ENCODE results near the gene GPR55. TPM values are rescaled to one million over a fixed set of nuclear protein-coding genes. Genes with fewer than 3 reads are reported as not detected.

The GPR55 gene
- total and polyA plus RNA-seq, 5 donors from 2014 or later, result 1.6 to 24.4 (median 4.5) TPM

DNA sequence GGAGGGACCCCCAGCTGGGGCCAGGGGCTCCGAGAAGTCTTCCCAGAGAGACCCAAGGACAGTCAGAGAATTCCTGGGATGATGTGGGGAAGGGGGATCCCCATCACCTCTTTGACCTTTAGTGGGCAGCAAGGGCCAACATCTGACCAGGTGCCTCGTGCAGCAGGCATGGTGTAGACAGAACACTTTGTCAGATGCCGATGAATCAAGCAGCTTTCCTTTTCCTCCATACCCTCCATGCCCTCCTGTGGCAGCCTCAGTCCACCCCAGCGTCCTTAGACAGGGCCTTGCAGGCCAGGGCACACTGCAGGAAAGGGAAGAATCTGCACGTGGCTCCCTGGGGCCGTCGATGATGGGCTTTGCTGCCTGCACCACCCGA lies 26.3 kb downstream of the GPR55 start:
- H3K4me1 ChIP-seq (ENCODE audit: control insufficient read depth, insufficient read depth, low read length, poor library complexity, severe bottlenecking), result peaks cover 6% of the 10 kb centered on the region
- no peaks in the 10 kb centered on the region for H3K27me3 ChIP-seq (ENCODE audit: control insufficient read depth, insufficient read depth, low read length)
- ATAC-seq (ENCODE audit: low read depth in 2 of 2) (no peak), DNase-seq (no peak)
- Mint-ChIP-seq H3K27me3 (peaks cover 4% of the 10 kb centered on the region), H3K9me3 (no peaks in the 10 kb centered on the region), H3K27ac (no peak overlapping the region), H3K4me1 (peaks cover 0 to 6% (median 2%) of the 10 kb centered on the region in 4 donors), H3K4me3 (no peak overlapping the region), H3K36me3 (no peaks in the 10 kb centered on the region)
- no peak overlapping the region for H3K27ac ChIP-seq (ENCODE audit: insufficient read depth, low read length, poor library complexity, severe bottlenecking)
- H3K9me3 ChIP-seq (ENCODE audit: control insufficient read depth in 2 of 2, low read length in 2 of 2), result no peaks in the 10 kb centered on the region
- no peaks in the 10 kb centered on the region for H3K36me3 ChIP-seq (ENCODE audit: control insufficient read depth, insufficient read depth, low read length)
- H3K4me3 ChIP-seq (ENCODE audit: low read depth, low read length), result no peak overlapping the region

DNA sequence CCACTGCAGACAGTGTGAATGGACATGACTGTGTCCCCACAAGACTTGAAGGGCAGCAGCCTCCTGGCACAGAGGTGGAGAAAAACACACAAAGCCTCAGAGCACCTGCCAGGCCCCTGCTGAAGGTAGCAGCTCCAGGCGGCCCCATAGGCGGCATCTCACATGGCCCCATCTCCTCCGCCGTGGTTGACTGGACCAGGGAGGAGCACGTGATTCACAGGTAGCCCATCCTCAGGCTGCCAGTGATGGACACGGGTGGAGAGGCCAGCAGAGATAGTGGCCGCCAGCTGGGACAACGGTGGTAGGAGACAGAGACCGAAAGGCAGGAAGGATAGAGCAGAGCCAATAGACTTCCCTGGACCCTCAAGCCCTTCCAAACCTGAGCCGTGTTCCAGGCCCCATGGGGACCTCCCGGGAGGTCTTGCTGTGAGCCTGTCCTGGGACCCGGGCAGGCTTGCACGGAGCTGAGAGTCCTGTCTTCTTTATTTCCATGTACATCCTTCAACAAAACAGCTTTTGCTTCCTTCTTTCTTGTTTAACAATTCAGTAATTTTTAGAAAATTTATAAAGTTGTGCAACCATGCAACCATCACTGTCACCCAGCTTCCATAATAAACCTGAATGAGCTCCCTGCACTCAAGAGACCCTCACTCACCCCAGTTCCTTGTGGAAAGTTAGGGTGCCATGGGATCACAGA lies 26.9 kb downstream of the GPR55 start:
- peaks cover 4% of the 10 kb centered on the region for H3K27me3 Mint-ChIP-seq

DNA sequence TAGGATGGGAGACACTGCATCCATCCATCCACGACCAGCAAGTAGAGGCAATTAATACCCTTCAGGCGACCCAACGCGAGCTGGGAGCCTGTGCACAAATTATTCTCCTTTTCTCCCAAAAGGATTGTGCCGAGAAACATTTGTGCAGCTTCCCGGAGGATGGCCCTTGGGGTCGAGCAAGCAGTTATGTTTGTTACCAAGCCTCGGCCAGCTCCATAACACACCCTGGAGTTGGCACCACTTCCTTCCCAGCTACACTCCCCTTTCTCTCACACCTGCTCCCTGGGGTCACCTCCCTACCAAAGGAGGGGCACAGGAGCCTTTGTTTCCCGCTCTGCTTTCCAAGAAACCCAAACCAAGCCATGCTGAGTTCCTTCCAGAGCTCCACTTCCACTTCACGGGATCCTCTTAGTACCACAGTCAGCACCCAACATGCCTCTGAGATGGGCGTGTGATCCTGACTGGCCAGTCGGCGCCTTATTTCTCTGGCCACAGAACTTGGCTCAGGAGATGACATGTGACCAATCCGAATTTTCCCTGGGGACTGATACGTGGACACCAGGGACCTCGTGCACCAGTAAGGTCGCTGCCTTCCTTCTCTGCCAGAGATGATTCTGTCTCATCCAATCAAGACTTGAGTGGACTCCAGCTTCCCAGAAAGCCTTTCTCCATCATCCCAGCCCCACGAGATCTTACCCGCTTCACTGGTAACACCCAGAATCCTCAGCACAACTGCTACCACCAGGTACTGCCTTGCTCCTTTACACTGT lies 28.5 kb downstream of the GPR55 start:
- no peak for ATAC-seq (ENCODE audit: low read depth in 2 of 2)
- H3K4me3 ChIP-seq (ENCODE audit: low read depth, low read length), result no peak overlapping the region
- no peak for DNase-seq
- no peaks in the 10 kb centered on the region for H3K27me3 ChIP-seq (ENCODE audit: control insufficient read depth, insufficient read depth, low read length)
- H3K36me3 ChIP-seq (ENCODE audit: control insufficient read depth, insufficient read depth, low read length), result no peaks in the 10 kb centered on the region
- H3K4me1 ChIP-seq (ENCODE audit: control insufficient read depth, insufficient read depth, low read length, poor library complexity, severe bottlenecking), result no peaks in the 10 kb centered on the region
- Mint-ChIP-seq H3K9me3 (no peaks in the 10 kb centered on the region), H3K4me1 (peaks cover 0 to 4% (median 1%) of the 10 kb centered on the region in 4 donors), H3K36me3 (no peaks in the 10 kb centered on the region), H3K27ac (peak overlapping the region in 1 of 3 donors; percentile 32), H3K27me3 (peaks cover 10% of the 10 kb centered on the region), H3K4me3 (no peak overlapping the region)
- H3K27ac ChIP-seq (ENCODE audit: insufficient read depth, low read length, poor library complexity, severe bottlenecking), result no peak overlapping the region
- H3K9me3 ChIP-seq (ENCODE audit: control insufficient read depth in 2 of 2, low read length in 2 of 2), result no peaks in the 10 kb centered on the region

More for the DNA sequence above, 26.9 kb downstream of the GPR55 start:
- H3K4me1 Mint-ChIP-seq, result peaks cover 0 to 6% (median 2%) of the 10 kb centered on the region in 4 donors
- H3K36me3 Mint-ChIP-seq, result no peaks in the 10 kb centered on the region
- Histone ChIP-seq H3K4me1 (ENCODE audit: control insufficient read depth, insufficient read depth, low read length, poor library complexity, severe bottlenecking) (peaks cover 6% of the 10 kb centered on the region), H3K36me3 (ENCODE audit: control insufficient read depth, insufficient read depth, low read length) (no peaks in the 10 kb centered on the region), H3K27me3 (ENCODE audit: control insufficient read depth, insufficient read depth, low read length) (no peaks in the 10 kb centered on the region), H3K27ac (ENCODE audit: insufficient read depth, low read length, poor library complexity, severe bottlenecking) (no peak overlapping the region), H3K4me3 (ENCODE audit: low read depth, low read length) (no peak overlapping the region), H3K9me3 (ENCODE audit: control insufficient read depth in 2 of 2, low read length in 2 of 2) (no peaks in the 10 kb centered on the region)
- H3K27ac Mint-ChIP-seq, result peak overlapping the region in 1 of 3 donors; percentile 36
- ATAC-seq (ENCODE audit: low read depth in 2 of 2) (no peak), DNase-seq (no peak)
- H3K9me3 Mint-ChIP-seq, result no peaks in the 10 kb centered on the region
- no peak overlapping the region for H3K4me3 Mint-ChIP-seq

DNA sequence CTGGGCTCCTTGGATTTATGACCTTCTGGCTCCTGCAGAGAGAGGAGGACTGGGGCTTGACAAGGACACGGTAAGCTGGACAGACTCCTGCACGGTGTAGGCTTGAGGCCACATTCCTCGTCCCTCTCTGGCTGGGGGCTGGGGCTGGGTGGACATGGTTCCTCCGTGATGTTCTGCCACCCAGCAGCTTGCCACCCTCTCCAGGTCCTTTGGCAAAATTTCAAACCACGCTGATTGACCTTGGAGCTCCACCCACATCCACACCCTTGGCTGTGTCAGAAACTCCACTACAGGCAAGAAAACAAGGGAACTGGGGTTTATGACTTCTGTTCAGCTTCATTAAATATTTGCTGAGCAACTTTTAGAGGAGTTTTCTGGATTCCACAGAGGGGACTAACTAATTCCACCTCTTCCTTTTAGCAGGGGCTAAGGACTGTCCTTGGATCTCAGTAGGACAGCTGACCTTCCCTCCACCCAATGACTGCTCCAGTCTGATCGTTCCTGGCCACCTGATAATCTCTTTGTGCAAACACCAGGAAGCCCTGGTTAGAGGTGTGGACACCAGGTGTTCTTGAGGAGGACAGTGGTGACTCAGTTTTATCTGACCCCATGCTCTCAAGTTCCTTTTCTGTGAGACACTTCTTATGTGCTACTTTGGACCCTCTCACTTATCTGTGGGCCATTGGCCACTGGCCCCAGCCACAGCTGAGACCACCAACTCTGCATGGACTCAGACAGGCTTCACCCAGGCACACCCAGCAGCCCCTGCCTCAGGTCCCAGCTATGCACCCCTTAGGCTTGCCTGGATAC lies 29.3 kb downstream of the GPR55 start:
- no peaks in the 10 kb centered on the region for H3K36me3 Mint-ChIP-seq

DNA sequence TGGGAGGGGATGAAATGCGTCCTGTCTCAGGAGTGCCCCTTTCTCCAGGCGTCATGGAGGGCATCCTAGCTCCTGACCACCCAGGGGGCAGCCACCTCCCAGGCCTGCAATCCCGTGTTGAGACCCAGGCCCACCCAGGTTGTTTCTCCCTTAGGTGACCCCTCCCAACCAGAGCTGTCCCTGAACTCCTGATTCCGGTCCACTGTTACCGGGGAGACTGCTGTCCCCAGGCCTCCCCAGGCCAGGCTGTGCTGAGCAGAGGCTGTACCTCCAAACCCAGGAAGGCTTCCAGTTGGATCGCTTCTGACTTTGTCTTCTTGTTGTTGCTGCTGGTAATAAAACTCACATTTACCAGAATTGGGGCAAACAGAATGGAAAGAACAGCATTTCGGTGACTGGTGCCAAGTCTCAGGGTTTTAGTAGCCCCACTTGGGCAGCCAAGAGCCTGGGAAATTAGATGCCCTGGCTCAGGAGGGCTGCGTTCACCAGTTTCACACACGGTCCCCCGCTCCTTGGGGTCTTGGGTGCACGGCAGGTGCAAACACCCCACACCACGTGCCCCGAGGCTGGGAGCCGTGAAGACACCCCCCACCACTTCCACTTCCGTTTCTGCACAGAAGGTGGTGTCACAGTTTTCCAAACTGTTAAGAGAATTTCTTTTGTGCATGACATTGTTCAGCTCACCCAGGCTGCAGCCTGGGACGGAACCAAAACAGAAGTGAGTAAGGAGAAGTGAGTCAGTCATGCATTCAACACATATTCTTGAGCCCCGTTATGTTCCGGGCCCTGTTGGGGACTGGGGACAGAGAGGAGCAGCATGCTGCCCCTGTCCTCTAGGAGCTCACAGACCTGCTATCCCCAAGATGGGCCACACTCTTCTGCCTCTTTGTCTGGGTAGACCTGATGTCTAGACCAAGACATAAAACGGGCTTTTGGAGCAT lies 30.9 kb downstream of the GPR55 start:
- no peaks in the 10 kb centered on the region for H3K9me3 ChIP-seq (ENCODE audit: control insufficient read depth in 2 of 2, low read length in 2 of 2)
- H3K36me3 ChIP-seq (ENCODE audit: control insufficient read depth, insufficient read depth, low read length), result no peaks in the 10 kb centered on the region
- no peaks in the 10 kb centered on the region for H3K9me3 Mint-ChIP-seq
- H3K27ac Mint-ChIP-seq, result no peak overlapping the region
- H3K27ac ChIP-seq (ENCODE audit: insufficient read depth, low read length, poor library complexity, severe bottlenecking), result no peak overlapping the region
- peaks cover under 1% of the 10 kb centered on the region for H3K36me3 Mint-ChIP-seq
- no peaks in the 10 kb centered on the region for H3K27me3 ChIP-seq (ENCODE audit: control insufficient read depth, insufficient read depth, low read length)
- no peaks in the 10 kb centered on the region for H3K4me1 ChIP-seq (ENCODE audit: control insufficient read depth, insufficient read depth, low read length, poor library complexity, severe bottlenecking)
- peaks cover 10% of the 10 kb centered on the region for H3K27me3 Mint-ChIP-seq
- peaks cover 0 to 4% (median 1%) of the 10 kb centered on the region in 4 donors for H3K4me1 Mint-ChIP-seq
- ATAC-seq (ENCODE audit: low read depth in 2 of 2) (peak; percentile 26 to 37), DNase-seq (no peak)
- H3K4me3 Mint-ChIP-seq, result no peak overlapping the region
- H3K4me3 ChIP-seq (ENCODE audit: low read depth, low read length), result no peak overlapping the region

More for the DNA sequence above, 29.3 kb downstream of the GPR55 start:
- Histone ChIP-seq H3K9me3 (ENCODE audit: control insufficient read depth in 2 of 2, low read length in 2 of 2) (no peaks in the 10 kb centered on the region), H3K4me1 (ENCODE audit: control insufficient read depth, insufficient read depth, low read length, poor library complexity, severe bottlenecking) (no peaks in the 10 kb centered on the region), H3K4me3 (ENCODE audit: low read depth, low read length) (no peak overlapping the region), H3K36me3 (ENCODE audit: control insufficient read depth, insufficient read depth, low read length) (no peaks in the 10 kb centered on the region), H3K27me3 (ENCODE audit: control insufficient read depth, insufficient read depth, low read length) (no peaks in the 10 kb centered on the region), H3K27ac (ENCODE audit: insufficient read depth, low read length, poor library complexity, severe bottlenecking) (no peak overlapping the region)
- Mint-ChIP-seq H3K9me3 (no peaks in the 10 kb centered on the region), H3K4me1 (peaks cover 0 to 4% (median 1%) of the 10 kb centered on the region in 4 donors), H3K4me3 (no peak overlapping the region), H3K27ac (peak overlapping the region in 1 of 3 donors; percentile 32), H3K27me3 (peaks cover 10% of the 10 kb centered on the region)
- ATAC-seq (ENCODE audit: low read depth in 2 of 2) (no peak), DNase-seq (no peak)

DNA sequence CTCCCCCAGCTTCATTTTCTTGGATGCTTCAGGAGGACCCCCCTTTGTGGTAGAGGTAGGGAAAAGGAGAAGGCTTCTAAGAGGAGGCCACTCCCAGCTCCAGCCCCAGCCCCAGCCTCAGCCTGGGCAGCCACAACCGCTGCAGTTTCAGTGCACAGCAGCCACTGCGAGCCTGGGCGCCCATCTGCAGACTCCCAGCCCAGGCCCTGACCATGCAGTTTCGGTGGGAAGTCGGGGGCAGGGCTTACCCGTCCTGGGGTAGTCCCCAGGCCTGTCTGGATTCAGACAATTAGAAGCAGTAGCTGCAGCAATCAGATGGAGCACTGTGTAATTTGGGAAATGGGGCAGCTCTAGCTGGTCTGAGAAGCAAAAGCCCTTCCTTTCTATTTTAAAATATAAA lies 31.7 kb downstream of the GPR55 start:
- no peak overlapping the region for H3K27ac ChIP-seq (ENCODE audit: insufficient read depth, low read length, poor library complexity, severe bottlenecking)
- no peak overlapping the region for H3K4me3 Mint-ChIP-seq
- no peaks in the 10 kb centered on the region for H3K9me3 Mint-ChIP-seq
- peaks cover 0 to 4% (median 1%) of the 10 kb centered on the region in 4 donors for H3K4me1 Mint-ChIP-seq
- H3K27ac Mint-ChIP-seq, result no peak overlapping the region
- no peaks in the 10 kb centered on the region for H3K4me1 ChIP-seq (ENCODE audit: control insufficient read depth, insufficient read depth, low read length, poor library complexity, severe bottlenecking)
- no peak overlapping the region for H3K4me3 ChIP-seq (ENCODE audit: low read depth, low read length)
- no peak for ATAC-seq (ENCODE audit: low read depth in 2 of 2)
- no peak for DNase-seq
- peaks cover 10% of the 10 kb centered on the region for H3K27me3 Mint-ChIP-seq
- no peaks in the 10 kb centered on the region for H3K27me3 ChIP-seq (ENCODE audit: control insufficient read depth, insufficient read depth, low read length)
- H3K36me3 ChIP-seq (ENCODE audit: control insufficient read depth, insufficient read depth, low read length), result no peaks in the 10 kb centered on the region
- H3K9me3 ChIP-seq (ENCODE audit: control insufficient read depth in 2 of 2, low read length in 2 of 2), result no peaks in the 10 kb centered on the region
- peaks cover 3% of the 10 kb centered on the region for H3K36me3 Mint-ChIP-seq

DNA sequence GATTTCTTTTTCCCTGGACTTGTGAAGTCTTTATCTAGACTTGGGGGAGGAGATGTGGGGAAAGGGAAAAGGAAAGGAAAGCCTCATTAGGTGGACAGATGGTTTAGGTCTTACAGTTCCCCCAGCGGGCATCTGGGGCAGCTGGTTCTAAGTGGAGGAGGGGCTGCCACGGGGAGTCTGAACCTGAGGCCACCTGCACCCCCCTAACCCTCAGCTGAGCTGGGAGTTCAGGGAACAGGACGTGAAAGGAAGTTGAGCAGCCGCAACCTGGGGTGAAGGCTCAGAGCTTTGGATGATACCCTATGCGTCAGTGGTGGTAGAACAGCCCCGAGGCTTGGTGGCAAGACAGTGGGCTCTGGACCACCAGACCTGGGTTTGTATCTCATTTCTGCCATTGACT lies 33.5 kb downstream of the GPR55 start:
- Mint-ChIP-seq H3K27ac (no peak overlapping the region), H3K4me3 (no peak overlapping the region), H3K4me1 (peaks cover 0 to 4% (median 1%) of the 10 kb centered on the region in 4 donors), H3K36me3 (peaks cover 3% of the 10 kb centered on the region), H3K27me3 (peaks cover 10% of the 10 kb centered on the region), H3K9me3 (no peaks in the 10 kb centered on the region)
- no peaks in the 10 kb centered on the region for H3K4me1 ChIP-seq (ENCODE audit: control insufficient read depth, insufficient read depth, low read length, poor library complexity, severe bottlenecking)
- ATAC-seq (ENCODE audit: low read depth in 2 of 2) (no peak), DNase-seq (no peak)
- no peak overlapping the region for H3K4me3 ChIP-seq (ENCODE audit: low read depth, low read length)
- H3K9me3 ChIP-seq (ENCODE audit: control insufficient read depth in 2 of 2, low read length in 2 of 2), result no peaks in the 10 kb centered on the region
- no peaks in the 10 kb centered on the region for H3K36me3 ChIP-seq (ENCODE audit: control insufficient read depth, insufficient read depth, low read length)
- H3K27me3 ChIP-seq (ENCODE audit: control insufficient read depth, insufficient read depth, low read length), result no peaks in the 10 kb centered on the region
- H3K27ac ChIP-seq (ENCODE audit: insufficient read depth, low read length, poor library complexity, severe bottlenecking), result no peak overlapping the region

All from CD4-positive, CD25-positive, alpha-beta regulatory T cell (primary cell).